Suprapubic skin (tissue), 4 donors: ENCODE results near the gene TMEM94. TPM values are rescaled to one million over a fixed set of nuclear protein-coding genes. Genes with fewer than 3 reads are reported as not detected.
"Not testable (repeated sequence)": the region's sequence is repeated elsewhere in the genome, so short reads cannot be mapped to it uniquely, and the experiment has no call there.

Experiments
- DNase-seq, 2 donors: peaks; one replicate each; pipeline ENCODE4 v3.0.0-alpha.2; 2019; ENCODE audit warnings: low spot score in 2 of 2
- H3K27ac ChIP-seq: fragments of 200-600 bp; sonication (generic); one replicate; pipeline ENCODE4 v1.5.1; 2019
- H3K27me3 ChIP-seq: fragments of 200-600 bp; sonication (generic); one replicate; pipeline ENCODE4 v1.5.1; 2019
- H3K36me3 ChIP-seq: fragments of 200-600 bp; sonication (generic); one replicate; pipeline ENCODE4 v1.5.1; 2019
- H3K4me1 ChIP-seq: fragments of 200-600 bp; sonication (generic); one replicate; pipeline ENCODE4 v1.5.1; 2019
- H3K4me3 ChIP-seq: fragments of 200-600 bp; sonication (generic); one replicate; pipeline ENCODE4 v1.5.1; 2019; ENCODE audit warnings: mild to moderate bottlenecking
- H3K9me3 ChIP-seq: fragments of 200-600 bp; sonication (generic); one replicate; pipeline ENCODE4 v1.5.1; 2019
- CTCF ChIP-seq, 2 donors: fragments of 200-600 bp in 1 of 2; fragments of 450-650 bp in 1 of 2; sonication (generic) in 1 of 2; IDR thresholded peaks; one replicate each; pipeline ENCODE4 v1.5.1; 2016 to 2019; ENCODE audit warnings: antibody characterized with exemption in 2 of 2, mild to moderate bottlenecking in 1 of 2, moderate library complexity in 1 of 2
- EP300 ChIP-seq: sonication (generic); formaldehyde crosslinking; IDR thresholded peaks from one replicate; pipeline ENCODE4 v1.6.1; 2017; ENCODE audit warnings: antibody characterized with exemption
- POLR2A ChIP-seq, 2 donors: fragments of 450-650 bp; IDR thresholded peaks; one replicate each; pipeline ENCODE4 v1.6.1; 2017; ENCODE audit warnings: antibody characterized with exemption in 2 of 2, mild to moderate bottlenecking in 2 of 2, moderate library complexity in 2 of 2
- POLR2AphosphoS5 ChIP-seq, 3 donors: sonication (generic); formaldehyde crosslinking; IDR thresholded peaks; one replicate each; pipeline ENCODE4 v1.6.1; 2017; ENCODE audit warnings: antibody characterized with exemption in 3 of 3
- WGBS: methylation state at CpG from one replicate; pipeline ENCODE4 v1.1.5; 2018; 5-methylcytosine and 5-hydroxymethylcytosine counted together
- total RNA-seq, 4 donors: library from RNA; depleted of rRNA; stranded (reverse); fragments of >200 nt; gene quantifications; one replicate each; pipeline ENCODE4 v1.1.0, GENCODE V29; 2016

TMEM94 gene
- total RNA-seq, 4 donors from 2014 or later = 50.0 to 147 (median 81.7) TPM

- peak overlapping the region; percentile 79 for H3K4me3 ChIP-seq
- 0% methylated on average over 2 of the region's 65 CpGs for WGBS
- H3K36me3 ChIP-seq = peaks cover 21% of the 10 kb centered on the region
- peaks cover 36% of the 10 kb centered on the region for H3K4me1 ChIP-seq
- TF ChIP-seq EP300 (no peak), CTCF (IDR thresholded peaks at IDR 0.05) (no peak), POLR2A (IDR thresholded peaks at IDR 0.05) (no peak), POLR2AphosphoS5 (IDR thresholded peaks at IDR 0.05) (no peak)
- H3K27me3 ChIP-seq = no peaks in the 10 kb centered on the region
- no peak overlapping the region for H3K27ac ChIP-seq
- H3K9me3 ChIP-seq = no peaks in the 10 kb centered on the region
- DNase-seq = no peak
Observed at GRCh38 chr17:75516619-75517296, 60.3 kb downstream of the TMEM94 start.

- H3K4me3 ChIP-seq = peak overlapping the region; percentile 79
- peaks cover 22% of the 10 kb centered on the region for H3K36me3 ChIP-seq
- peaks cover 32% of the 10 kb centered on the region for H3K4me1 ChIP-seq
- no peaks in the 10 kb centered on the region for H3K9me3 ChIP-seq
- H3K27me3 ChIP-seq = no peaks in the 10 kb centered on the region
- WGBS = 32% methylated on average over 9 of the region's 10 CpGs
- no peak overlapping the region for H3K27ac ChIP-seq
- peak in 1 of 2 donors; percentile 12 for TF ChIP-seq CTCF (IDR thresholded peaks at IDR 0.05)
- no peak for TF ChIP-seq EP300
- TF ChIP-seq POLR2AphosphoS5 (IDR thresholded peaks at IDR 0.05) = no peak
- DNase-seq = peak in 1 of 2 donors; percentile 60
Observed at GRCh38 chr17:75517297-75517865, 60.9 kb downstream of the TMEM94 start.

- Histone ChIP-seq H3K27ac (no peak overlapping the region), H3K9me3 (no peaks in the 10 kb centered on the region), H3K27me3 (no peaks in the 10 kb centered on the region), H3K4me3 (no peak overlapping the region), H3K36me3 (peaks cover 20% of the 10 kb centered on the region), H3K4me1 (peaks cover 32% of the 10 kb centered on the region)
- 84% methylated on average over 3 of the region's 3 CpGs for WGBS
- TF ChIP-seq CTCF (IDR thresholded peaks at IDR 0.05) = no peak
- no peak for TF ChIP-seq POLR2AphosphoS5 (IDR thresholded peaks at IDR 0.05)
- no peak for TF ChIP-seq POLR2A (IDR thresholded peaks at IDR 0.05)
- TF ChIP-seq EP300 = no peak
- no peak for DNase-seq
Observed at GRCh38 chr17:75518201-75518600, 61.8 kb downstream of the TMEM94 start.

GRCh38 chr17:75518983-75519537 is 62.6 kb downstream of the TMEM94 start:
- TF ChIP-seq POLR2A (IDR thresholded peaks at IDR 0.05) (no peak), EP300 (no peak), CTCF (IDR thresholded peaks at IDR 0.05) (no peak), POLR2AphosphoS5 (IDR thresholded peaks at IDR 0.05) (no peak)
- H3K27ac ChIP-seq = no peak overlapping the region
- WGBS = 90% methylated on average over 9 of the region's 9 CpGs
- peaks cover 20% of the 10 kb centered on the region for H3K36me3 ChIP-seq
- DNase-seq = no peak
- no peaks in the 10 kb centered on the region for H3K9me3 ChIP-seq
- H3K27me3 ChIP-seq = no peaks in the 10 kb centered on the region
- no peak overlapping the region for H3K4me3 ChIP-seq
- H3K4me1 ChIP-seq = peaks cover 24% of the 10 kb centered on the region

- not testable (repeated sequence) for H3K4me3 ChIP-seq, H3K9me3 ChIP-seq, H3K27me3 ChIP-seq, H3K27ac ChIP-seq, DNase-seq
- 94% methylated on average over 8 of the region's 8 CpGs for WGBS
- Histone ChIP-seq H3K4me1 (peaks cover 27% of the 10 kb centered on the region), H3K36me3 (peaks cover 20% of the 10 kb centered on the region)
Observed at GRCh38 chr17:75520413-75520812, 64.0 kb downstream of the TMEM94 start.
